H1 (cell line): ENCODE results near the gene ASB6. TPM values are rescaled to one million over a fixed set of nuclear protein-coding genes. Genes with fewer than 3 reads are reported as not detected.

ENCODE experiments used
- CTCF ChIA-PET: fragments of 300-600 bp; sonication (Branson Sonifier 250); formaldehyde crosslinking; loops from one replicate; lab custom pipeline; 2021; ENCODE audit not compliant: partially characterized antibody; lab: Charles Lee
- POLR2A ChIA-PET: fragments of 300-600 bp; sonication (Branson Sonifier 250); formaldehyde crosslinking; loops from one replicate; lab custom pipeline; 2021; ENCODE audit warnings: inconsistent platforms; ENCODE audit not compliant: partially characterized antibody; lab: Charles Lee
- DNase-seq, 2 experiments: peaks; one replicate each; pipeline versions ENCODE4 v3.0.0 to v3.0.0-alpha.2; 2010 to 2022; ENCODE audit warnings: low spot score in 2 of 2, low read depth in 1 of 2, mixed read lengths in 1 of 2
- FAIRE-seq: peaks from 2 replicates; lab custom pipeline; 2011; peaks lifted over from hg19 to GRCh38; lab: Jason Lieb, UNC
- H2AFZ ChIP-seq: 2 replicates; pipeline ENCODE4 v1.8.1; 2012; ENCODE audit warnings: low read length, inconsistent platforms
- H2AK5ac ChIP-seq: 2 replicates; pipeline ENCODE4 v1.6.1; 2013; ENCODE audit warnings: low read depth, low read length
- H2BK120ac ChIP-seq: replicated peaks from 2 replicates; pipeline ENCODE3; 2013; ENCODE audit warnings: low read depth, low read length, inconsistent platforms
- H2BK12ac ChIP-seq: 2 replicates; pipeline ENCODE4 v1.6.1; 2013; ENCODE audit warnings: low read depth, low read length
- H2BK15ac ChIP-seq: 2 replicates; pipeline ENCODE4 v1.6.1; 2013; ENCODE audit warnings: low read length
- H2BK20ac ChIP-seq: 2 replicates; pipeline ENCODE4 v1.6.1; 2013; ENCODE audit warnings: low read length
- H2BK5ac ChIP-seq: 2 replicates; pipeline ENCODE4 v1.6.1; 2013; ENCODE audit warnings: low read depth, low read length
- H3K14ac ChIP-seq: 2 replicates; pipeline ENCODE4 v1.6.1; 2013; ENCODE audit warnings: inconsistent platforms; ENCODE audit not compliant: insufficient read length
- H3K18ac ChIP-seq: 2 replicates; pipeline ENCODE4 v1.6.1; 2013; ENCODE audit warnings: low read length; ENCODE audit errors: extremely low read depth
- H3K23ac ChIP-seq: 2 replicates; pipeline ENCODE4 v1.6.1; 2013; ENCODE audit warnings: inconsistent platforms; ENCODE audit not compliant: insufficient read length
- H3K23me2 ChIP-seq: 2 replicates; pipeline ENCODE4 v1.6.1; 2013; ENCODE audit warnings: low read depth, low read length
- H3K27ac ChIP-seq: 2 replicates; pipeline ENCODE4 v1.6.1; 2011; ENCODE audit warnings: low read depth, low read length, inconsistent platforms
- H3K27me3 ChIP-seq, 4 experiments: replicated peaks in 1 of 4; 1 replicate in 1 of 4; 2 replicates in 3 of 4; pipeline versions ENCODE4 v1.6.1 to v1.8.1; 2011 to 2013; ENCODE audit warnings: low read length in 3 of 4, mild to moderate bottlenecking in 3 of 4, inconsistent platforms in 2 of 4, mixed read lengths in 2 of 4, moderate library complexity in 1 of 4; ENCODE audit not compliant: control insufficient read depth in 3 of 4, insufficient read depth in 3 of 4; ENCODE audit errors: extremely low read depth in 1 of 4
- H3K36me3 ChIP-seq, 4 experiments: 2 replicates each; pipeline versions ENCODE4 v1.6.1 to v1.8.1; 2011 to 2013; ENCODE audit warnings: mild to moderate bottlenecking in 4 of 4, low read length in 3 of 4, moderate library complexity in 2 of 4, control low read depth in 1 of 4, inconsistent platforms in 1 of 4; ENCODE audit not compliant: insufficient read depth in 4 of 4, control insufficient read depth in 2 of 4
- H3K4ac ChIP-seq: replicated peaks from 2 replicates; pipeline ENCODE3; 2013; ENCODE audit warnings: low read length, low read depth, mixed read lengths, inconsistent platforms; ENCODE audit not compliant: insufficient read length
- H3K4me1 ChIP-seq, 4 experiments: replicated peaks in 1 of 4; 1 replicate in 1 of 4; 2 replicates in 3 of 4; pipeline versions ENCODE4 v1.6.1 to v1.8.1; 2011 to 2013; ENCODE audit warnings: low read length in 3 of 4, inconsistent platforms in 2 of 4, mixed read lengths in 1 of 4; ENCODE audit not compliant: insufficient read depth in 4 of 4, control insufficient read depth in 3 of 4
- H3K4me2 ChIP-seq, 2 experiments: 2 replicates each; pipeline versions ENCODE4 v1.6.1 to v1.8.1; 2011 to 2013; ENCODE audit warnings: low read depth in 2 of 2, low read length in 2 of 2, control low read depth in 1 of 2, inconsistent platforms in 1 of 2, mild to moderate bottlenecking in 1 of 2; ENCODE audit not compliant: insufficient read depth in 1 of 2
- H3K4me3 ChIP-seq, 4 experiments: fragments of 200-600, 300-600 bp in 1 of 4; sonication (generic), shearing (Covaris generic), sonication (Bioruptor Twin) in 1 of 4; 2 replicates each; pipeline versions ENCODE4 v1.5.1 to v1.8.1; 2011 to 2016; ENCODE audit warnings: low read length in 4 of 4, low read depth in 3 of 4, control low read depth in 2 of 4, inconsistent platforms in 2 of 4, mild to moderate bottlenecking in 2 of 4, mixed read lengths in 1 of 4, moderate library complexity in 1 of 4; ENCODE audit not compliant: insufficient read depth in 2 of 4; ENCODE audit errors: extremely low read depth in 1 of 4
- H3K56ac ChIP-seq: replicated peaks from 2 replicates; pipeline ENCODE3; 2013; ENCODE audit warnings: low read depth, mild to moderate bottlenecking, mixed read lengths, low read length, inconsistent platforms; ENCODE audit not compliant: insufficient read length
- H3K79me1 ChIP-seq: 2 replicates; pipeline ENCODE4 v1.6.1; 2013; ENCODE audit warnings: low read depth, low read length, control low read depth
- H3K79me2 ChIP-seq, 2 experiments: 2 replicates each; pipeline versions ENCODE4 v1.6.1 to v1.8.1; 2012 to 2013; ENCODE audit warnings: low read length in 2 of 2, mild to moderate bottlenecking in 2 of 2, inconsistent platforms in 1 of 2; ENCODE audit not compliant: insufficient read depth in 2 of 2, control insufficient read depth in 1 of 2
- H3K9ac ChIP-seq, 4 experiments: replicated peaks in 1 of 4; 1 replicate in 1 of 4; 2 replicates in 3 of 4; pipeline versions ENCODE4 v1.6.1 to v1.8.1; 2011 to 2013; ENCODE audit warnings: low read depth in 3 of 4, low read length in 3 of 4, control low read depth in 2 of 4, mild to moderate bottlenecking in 2 of 4, moderate library complexity in 2 of 4, inconsistent platforms in 1 of 4; ENCODE audit errors: extremely low read depth in 1 of 4
- H3K9me3 ChIP-seq, 2 experiments: 2 replicates each; pipeline versions ENCODE4 v1.6.1 to v1.8.1; 2012 to 2013; ENCODE audit warnings: mild to moderate bottlenecking in 2 of 2, moderate library complexity in 2 of 2, control low read depth in 1 of 2, inconsistent platforms in 1 of 2, low read depth in 1 of 2, low read length in 1 of 2, mixed read lengths in 1 of 2; ENCODE audit not compliant: insufficient read depth in 2 of 2
- H4K20me1 ChIP-seq, 2 experiments: replicated peaks in 1 of 2; 2 replicates each; pipeline versions ENCODE3 to v1.8.1; 2011 to 2013; ENCODE audit warnings: inconsistent platforms in 2 of 2, low read length in 2 of 2, mild to moderate bottlenecking in 1 of 2; ENCODE audit not compliant: insufficient read depth in 2 of 2, control insufficient read depth in 1 of 2
- H4K5ac ChIP-seq: 2 replicates; pipeline ENCODE4 v1.6.1; 2013; ENCODE audit warnings: low read length, low read depth, mixed read lengths, inconsistent platforms; ENCODE audit not compliant: insufficient read length
- H4K8ac ChIP-seq: 2 replicates; pipeline ENCODE4 v1.8.0; 2013; ENCODE audit warnings: mild to moderate bottlenecking, moderate library complexity, low read length, inconsistent platforms; ENCODE audit not compliant: insufficient read depth; ENCODE audit errors: extremely low read depth
- H4K91ac ChIP-seq: replicated peaks from 2 replicates; pipeline ENCODE3; 2013; ENCODE audit warnings: low read length, mixed read lengths, inconsistent platforms; ENCODE audit not compliant: insufficient read length
- ASH2L ChIP-seq: fragments of 200-600, 300-600 bp; sonication (generic); IDR thresholded peaks from one replicate; pipeline ENCODE4 v1.7.1; 2017; ENCODE audit warnings: low read length
- CHD1 ChIP-seq: IDR thresholded peaks from 2 replicates; pipeline ENCODE4 v1.6.1; 2012; ENCODE audit warnings: low read depth, low read length, improper control_type of control experiment
- CTCF ChIP-seq, 3 experiments: IDR thresholded peaks; 1 replicate in 2 of 3; 2 replicates in 1 of 3; pipeline versions ENCODE4 v1.5.1 to v1.6.1; 2011; ENCODE audit warnings: low read length in 3 of 3, mild to moderate bottlenecking in 3 of 3, inconsistent platforms in 2 of 3, low read depth in 1 of 3, moderate library complexity in 1 of 3; ENCODE audit not compliant: insufficient read depth in 1 of 3; ENCODE audit errors: control extremely low read depth in 1 of 3
- EZH2 ChIP-seq: fragments of 200-600 bp; sonication (generic); IDR thresholded peaks from 2 replicates; pipeline ENCODE4 v1.7.1; 2012; ENCODE audit warnings: low read depth, mild to moderate bottlenecking, moderate library complexity, low read length, inconsistent platforms; ENCODE audit not compliant: severe bottlenecking
- JUN ChIP-seq: IDR thresholded peaks from 2 replicates; pipeline ENCODE4 v1.6.1; 2011; ENCODE audit warnings: low read depth, mild to moderate bottlenecking, improper control_type of control experiment, low read length
- KDM1A ChIP-seq: fragments of 200-600, 300-600 bp; sonication (generic); IDR thresholded peaks from 2 replicates; pipeline ENCODE4 v1.7.1; 2016; ENCODE audit warnings: mild to moderate bottlenecking, low read length, borderline replicate concordance
- MAX ChIP-seq: IDR thresholded peaks from 2 replicates; pipeline ENCODE4 v1.6.1; 2012; ENCODE audit warnings: inconsistent platforms
- NRF1 ChIP-seq: IDR thresholded peaks from 2 replicates; pipeline ENCODE4 v1.6.1; 2011; ENCODE audit warnings: mild to moderate bottlenecking, low read depth, low read length, improper control_type of control experiment
- RFX5 ChIP-seq: IDR thresholded peaks from 2 replicates; pipeline ENCODE4 v1.6.1; 2011; ENCODE audit warnings: low read depth, low read length, improper control_type of control experiment, borderline replicate concordance
- SP4 ChIP-seq: IDR thresholded peaks from 2 replicates; pipeline ENCODE4 v1.6.1; 2012; ENCODE audit warnings: low read length, inconsistent platforms
- YY1 ChIP-seq: IDR thresholded peaks from 2 replicates; pipeline ENCODE4 v1.6.1; 2011; ENCODE audit warnings: low read depth, mild to moderate bottlenecking, low read length
- WGBS, 2 experiments: shearing (Covaris generic) in 1 of 2; methylation state at CpG; one replicate each; pipeline versions ENCODE4 v1.1.6 to v1.1.7; 2013 to 2015; ENCODE audit warnings: low lambda C conversion rate in 2 of 2, mixed read lengths in 2 of 2, inconsistent platforms in 1 of 2, low coverage in 1 of 2, missing lambda C conversion rate in 1 of 2; ENCODE audit not compliant: insufficient replicate concordance in 2 of 2, insufficient coverage in 1 of 2, insufficient read length in 1 of 2; ENCODE audit errors: extremely low coverage in 1 of 2, missing lambda C conversion rate in 1 of 2; 5-methylcytosine and 5-hydroxymethylcytosine counted together
- polyA plus RNA-seq, 7 experiments: library from polyadenylated mRNA; depleted of rRNA in 3 of 7; stranded (reverse) in 5 of 7; unstranded in 2 of 7; fragments of >200 nt in 5 of 7; fragments of 200-250 nt in 2 of 7; gene quantifications; 1 replicate in 5 of 7; 2 replicates in 1 of 7; 4 replicates in 1 of 7; pipeline versions ENCODE4 v1.2.1 to v1.2.3, GENCODE V29; 2011 to 2013; ENCODE audit warnings: missing spikeins in 2 of 7, mixed read lengths in 2 of 7
- total RNA-seq: library from RNA; stranded (reverse); fragmentation: NEBNext Ultra II Directional; extraction: Animal tissue kit (Norgen Biotek cat#: 25700); gene quantifications from 2 replicates; pipeline ENCODE4 v1.2.1, GENCODE V29; 2021

ASB6 gene
- total and polyA plus RNA-seq, 2 of the 8 experiments (the other 6 are each of a cell fraction or from before 2014, with no cell fraction given) = 14.0 to 17.3 TPM

GRCh38 chr9:129665389-129665775, 23.4 kb upstream of the ASB6 start, which contains the start of gene PRRX2:
Gene PRRX2, plus strand, starts transcription at chr9:129665647. Its CDS starts 221 bp downstream, at chr9:129665868.
- H2AK5ac ChIP-seq = no peak within 1 kb of the TSS
- H3K23me2 ChIP-seq = peaks cover 9% of the 10 kb centered on the region; the same call in 1 of the 2 replicates
- H3K27ac ChIP-seq = no peak within 1 kb of the TSS
- H2BK20ac ChIP-seq = no peak within 1 kb of the TSS
- WGBS, 2 experiments = no CpG with 5 or more reads among the region's 37 CpGs
- peak within 1 kb of the TSS; percentile 32 to 77 (median 40) for H3K4me3 ChIP-seq
- H3K79me1 ChIP-seq = no peaks in the 10 kb centered on the region
- no peaks in the 10 kb centered on the region for H4K20me1 ChIP-seq
- no peak within 1 kb of the TSS for H3K56ac ChIP-seq
- no peaks in the 10 kb centered on the region for H3K79me2 ChIP-seq
- H3K14ac ChIP-seq = no peak within 1 kb of the TSS
- peak in 1 of 2 experiments; percentile 75 for DNase-seq
- no peaks in the 10 kb centered on the region for H3K36me3 ChIP-seq
- ChIA-PET CTCF (interaction anchor here (0.6 to 2.9 kb wide), 2 partner anchors 11 to 119 kb away, joined by 4 to 7 read pairs; no protein-coding TSS in a partner anchor), POLR2A (interaction anchor here (0.8 to 3.0 kb wide), 2 partner anchors 10 to 21 kb away, joined by 3 to 6 read pairs; no protein-coding TSS in a partner anchor)
- H2BK5ac ChIP-seq = no peak within 1 kb of the TSS
- H3K9ac ChIP-seq = peak within 1 kb of the TSS in 1 of 4 experiments; percentile 34; a peak in 2 of 7 replicates
- H2AFZ ChIP-seq = no peak within 1 kb of the TSS; the same call in 1 of the 2 replicates
- no peak within 1 kb of the TSS for H3K18ac ChIP-seq
- no peak within 1 kb of the TSS for H4K91ac ChIP-seq
- H2BK12ac ChIP-seq = peak within 1 kb of the TSS; percentile 50; the same call in 1 of the 2 replicates
- H3K9me3 ChIP-seq = no peaks in the 10 kb centered on the region
- H2BK15ac ChIP-seq = no peak within 1 kb of the TSS
- H2BK120ac ChIP-seq = no peak within 1 kb of the TSS
- H4K5ac ChIP-seq = no peak within 1 kb of the TSS
- H4K8ac ChIP-seq = no peak within 1 kb of the TSS; the same call in 1 of the 2 replicates
- no peak within 1 kb of the TSS for H3K4ac ChIP-seq
- H3K4me2 ChIP-seq = peak within 1 kb of the TSS; percentile 52 to 72
- no peak for FAIRE-seq
- H3K4me1 ChIP-seq = peaks cover 0 to 7% (median 4%) of the 10 kb centered on the region in 4 experiments; a peak in 6 of 7 replicates
- H3K27me3 ChIP-seq = peaks cover 9 to 30% (median 21%) of the 10 kb centered on the region in 4 experiments
- no peak within 1 kb of the TSS for H3K23ac ChIP-seq
- no peak for TF ChIP-seq CTCF (IDR thresholded peaks at IDR 0.05; ENCODE audit: control extremely low read depth in 1 of 3, insufficient read depth in 1 of 3, low read depth in 1 of 3, low read length in 3 of 3)
- TF ChIP-seq CHD1 = no peak
- TF ChIP-seq MAX = peak; percentile 88
- peak; percentile 49 for TF ChIP-seq EZH2
- no peak for TF ChIP-seq RFX5
- no peak for TF ChIP-seq ASH2L
- TF ChIP-seq JUN = no peak
- no peak for TF ChIP-seq KDM1A
- no peak for TF ChIP-seq YY1
- TF ChIP-seq SP4 = no peak
- no peak for TF ChIP-seq NRF1
